Peyer's patch (tissue), 4 donors: ENCODE data around the gene SPANXN4. TPM values are rescaled to one million over a fixed set of nuclear protein-coding genes. Genes with fewer than 3 reads are reported as not detected.

Experiments
- DNase-seq, 3 donors: peaks; one replicate each; pipeline ENCODE4 v3.0.0-alpha.2; 2017 to 2019
- H3K27ac ChIP-seq, 4 donors: fragments of 200-600 bp; sonication (generic); one replicate each; pipeline ENCODE4 v1.5.1; 2016 to 2019
- H3K27me3 ChIP-seq, 2 donors: fragments of 200-600 bp; sonication (generic); one replicate each; pipeline ENCODE4 v1.5.1; 2019
- H3K36me3 ChIP-seq, 3 donors: fragments of 200-600 bp; sonication (generic); one replicate each; pipeline ENCODE4 v1.5.1; 2016 to 2019
- H3K4me1 ChIP-seq, 4 donors: fragments of 200-600 bp; sonication (generic); one replicate each; pipeline ENCODE4 v1.5.1; 2016 to 2019
- H3K4me3 ChIP-seq, 4 donors: fragments of 200-600 bp; sonication (generic); 1 replicate in 3 of 4; 2 replicates in 1 of 4; pipeline ENCODE4 v1.5.1; 2016 to 2019; ENCODE audit warnings: mild to moderate bottlenecking in 1 of 4
- H3K9me3 ChIP-seq, 4 donors: fragments of 200-600 bp; sonication (generic); one replicate each; pipeline ENCODE4 v1.5.1; 2016 to 2019; ENCODE audit warnings: mild to moderate bottlenecking in 1 of 4
- POLR2A ChIP-seq, 2 donors: fragments of 450-650 bp; IDR thresholded peaks; one replicate each; pipeline ENCODE4 v1.5.1; 2017; ENCODE audit warnings: antibody characterized with exemption in 2 of 2, mild to moderate bottlenecking in 2 of 2, moderate library complexity in 2 of 2
- total RNA-seq, 4 donors: library from RNA; depleted of rRNA; stranded (reverse); fragments of >200 nt; gene quantifications; one replicate each; pipeline ENCODE4 v1.1.0, GENCODE V29; 2016
- TF ChIP-seq, protein P1 (sequence below), 6 experiments: fragments of 450-650 bp in 4 of 6; fragments of 200-600 bp in 2 of 6; sonication (generic) in 1 of 6; IDR thresholded peaks; one replicate each; pipeline ENCODE4 v1.5.1; 2017 to 2019; ENCODE audit warnings: antibody characterized with exemption in 6 of 6, mild to moderate bottlenecking in 3 of 6, moderate library complexity in 1 of 6

SPANXN4 gene
- total RNA-seq, 4 donors from 2014 or later, result not detected

DNA sequence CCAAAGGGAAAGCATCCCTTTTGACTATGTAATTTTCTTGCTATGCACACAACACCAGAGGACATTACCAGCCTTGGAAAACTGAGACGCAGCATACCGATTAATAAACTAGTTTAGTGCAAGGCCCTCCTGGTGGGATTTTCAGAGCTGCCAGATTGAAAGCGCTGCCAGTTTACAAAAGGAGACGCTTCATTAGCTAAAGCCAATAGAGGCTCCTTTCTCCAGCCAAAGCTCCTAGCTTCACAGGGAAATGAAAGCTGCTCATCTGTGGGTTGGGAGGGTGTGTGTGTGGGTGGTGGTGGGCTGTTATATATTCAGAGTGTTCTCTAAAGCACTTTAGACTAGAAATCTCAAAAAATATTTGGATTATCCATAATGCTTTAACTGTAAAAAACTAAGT, 32.4 kb downstream of the SPANXN4 start:
- TF ChIP-seq POLR2A (IDR thresholded peaks at IDR 0.05), result no peak
- TF ChIP-seq, protein P1, sequence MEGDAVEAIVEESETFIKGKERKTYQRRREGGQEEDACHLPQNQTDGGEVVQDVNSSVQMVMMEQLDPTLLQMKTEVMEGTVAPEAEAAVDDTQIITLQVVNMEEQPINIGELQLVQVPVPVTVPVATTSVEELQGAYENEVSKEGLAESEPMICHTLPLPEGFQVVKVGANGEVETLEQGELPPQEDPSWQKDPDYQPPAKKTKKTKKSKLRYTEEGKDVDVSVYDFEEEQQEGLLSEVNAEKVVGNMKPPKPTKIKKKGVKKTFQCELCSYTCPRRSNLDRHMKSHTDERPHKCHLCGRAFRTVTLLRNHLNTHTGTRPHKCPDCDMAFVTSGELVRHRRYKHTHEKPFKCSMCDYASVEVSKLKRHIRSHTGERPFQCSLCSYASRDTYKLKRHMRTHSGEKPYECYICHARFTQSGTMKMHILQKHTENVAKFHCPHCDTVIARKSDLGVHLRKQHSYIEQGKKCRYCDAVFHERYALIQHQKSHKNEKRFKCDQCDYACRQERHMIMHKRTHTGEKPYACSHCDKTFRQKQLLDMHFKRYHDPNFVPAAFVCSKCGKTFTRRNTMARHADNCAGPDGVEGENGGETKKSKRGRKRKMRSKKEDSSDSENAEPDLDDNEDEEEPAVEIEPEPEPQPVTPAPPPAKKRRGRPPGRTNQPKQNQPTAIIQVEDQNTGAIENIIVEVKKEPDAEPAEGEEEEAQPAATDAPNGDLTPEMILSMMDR (IDR thresholded peaks at IDR 0.05), result no peak
- Histone ChIP-seq H3K27me3 (no peaks in the 10 kb centered on the region), H3K9me3 (no peaks in the 10 kb centered on the region), H3K4me1 (no peaks in the 10 kb centered on the region), H3K27ac (no peak overlapping the region), H3K36me3 (no peaks in the 10 kb centered on the region), H3K4me3 (no peak overlapping the region)
- no peak for DNase-seq

DNA sequence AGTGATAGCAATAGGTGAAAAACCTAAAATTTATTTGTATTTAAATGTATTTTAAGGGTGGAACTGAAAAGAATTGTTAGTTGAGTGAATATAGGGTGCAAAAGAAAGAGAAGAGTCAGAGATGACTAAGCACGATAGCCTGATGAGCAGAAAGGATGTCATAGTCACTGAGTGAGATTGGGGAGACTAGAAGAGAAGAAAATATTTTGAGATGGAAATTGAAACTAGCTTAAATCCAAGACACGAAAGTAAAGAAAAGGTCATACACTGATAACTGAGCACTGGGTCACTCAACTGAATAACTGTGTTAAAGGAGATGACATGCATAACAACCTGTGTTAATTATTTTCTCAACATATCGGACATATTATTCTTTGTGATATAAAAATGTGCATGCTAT, 55.5 kb downstream of the SPANXN4 start:
- Histone ChIP-seq H3K36me3 (no peaks in the 10 kb centered on the region), H3K27me3 (no peaks in the 10 kb centered on the region), H3K27ac (no peak overlapping the region), H3K4me3 (no peak overlapping the region), H3K4me1 (no peaks in the 10 kb centered on the region), H3K9me3 (no peaks in the 10 kb centered on the region)
- TF ChIP-seq, protein P1 (IDR thresholded peaks at IDR 0.05), result no peak
- TF ChIP-seq POLR2A (IDR thresholded peaks at IDR 0.05), result no peak
- no peak for DNase-seq

DNA sequence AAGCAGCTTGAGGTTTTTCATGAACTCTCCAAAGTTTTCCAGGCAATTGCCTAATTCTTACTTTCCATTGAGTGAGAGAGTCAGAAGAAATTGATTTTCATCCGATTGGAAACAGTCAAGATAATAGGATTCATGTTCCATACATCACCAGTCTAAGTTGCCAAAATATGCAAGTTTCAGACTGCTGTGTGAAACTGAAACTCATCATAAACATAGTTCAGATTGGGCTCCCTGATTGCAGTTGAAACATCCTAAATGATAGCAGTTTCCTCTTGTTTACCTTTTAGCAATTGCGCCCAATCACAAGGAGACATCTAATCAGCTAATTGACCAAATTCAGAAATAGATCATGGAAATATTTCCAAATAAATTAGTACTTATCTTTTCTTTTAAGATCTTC, 56.8 kb downstream of the SPANXN4 start:
- no peaks in the 10 kb centered on the region for H3K36me3 ChIP-seq
- TF ChIP-seq, protein P1 (IDR thresholded peaks at IDR 0.05), result no peak
- TF ChIP-seq POLR2A (IDR thresholded peaks at IDR 0.05), result no peak

More for the DNA sequence above, 56.8 kb downstream of the SPANXN4 start:
- H3K27me3 ChIP-seq, result no peaks in the 10 kb centered on the region
- H3K9me3 ChIP-seq, result no peaks in the 10 kb centered on the region
- no peak overlapping the region for H3K27ac ChIP-seq
- no peaks in the 10 kb centered on the region for H3K4me1 ChIP-seq
- no peak overlapping the region for H3K4me3 ChIP-seq
- no peak for DNase-seq
